DND-41 (cell line): ENCODE results near the gene CXXC4.

ENCODE experiments used
- ATAC-seq: fragments of 200-7000 bp; cut with Tn5 transposase; 3 replicates; pipeline ENCODE4 v1.9.1; 2021; ENCODE audit warnings: low read depth; ENCODE audit not compliant: insufficient read depth
- DNase-seq: peaks from one replicate; pipeline ENCODE4 v3.0.0-alpha.2; 2020
- H2AFZ ChIP-seq: 2 replicates; pipeline ENCODE4 v1.6.0; 2012; ENCODE audit warnings: low read depth, low read length
- H3K27ac ChIP-seq: 2 replicates; pipeline ENCODE4 v1.5.1; 2012; ENCODE audit warnings: low read length, inconsistent platforms
- H3K27me3 ChIP-seq: fragments of 200-600 bp; sonication (generic); 2 replicates; pipeline ENCODE4 v1.6.0; 2012; ENCODE audit warnings: low read length, mild to moderate bottlenecking, inconsistent platforms; ENCODE audit not compliant: insufficient read depth, poor library complexity
- H3K36me3 ChIP-seq: 2 replicates; pipeline ENCODE4 v1.5.1; 2012; ENCODE audit warnings: low read length, inconsistent platforms; ENCODE audit not compliant: insufficient read depth
- H3K4me1 ChIP-seq: 2 replicates; pipeline ENCODE4 v1.5.1; 2012; ENCODE audit warnings: mild to moderate bottlenecking, low read length; ENCODE audit not compliant: insufficient read depth
- H3K4me2 ChIP-seq: 2 replicates; pipeline ENCODE4 v1.6.0; 2012; ENCODE audit warnings: mild to moderate bottlenecking, moderate library complexity, low read length, inconsistent platforms; ENCODE audit not compliant: insufficient read depth
- H3K4me3 ChIP-seq, 2 experiments: fragments of 200-600 bp in 1 of 2; shearing (Covaris generic) in 1 of 2; 2 replicates each; pipeline ENCODE4 v1.5.1; 2012 to 2016; ENCODE audit warnings: inconsistent platforms in 2 of 2, low read length in 2 of 2, mild to moderate bottlenecking in 2 of 2, low read depth in 1 of 2, moderate library complexity in 1 of 2
- H3K79me2 ChIP-seq: 2 replicates; pipeline ENCODE4 v1.6.0; 2012; ENCODE audit warnings: low read length, inconsistent platforms; ENCODE audit not compliant: insufficient read depth
- H3K9ac ChIP-seq: 2 replicates; pipeline ENCODE4 v1.6.0; 2012; ENCODE audit warnings: low read depth, mild to moderate bottlenecking, inconsistent platforms, low read length, moderate library complexity
- H3K9me3 ChIP-seq: 2 replicates; pipeline ENCODE4 v1.5.1; 2012; ENCODE audit warnings: low read length, moderate library complexity, mild to moderate bottlenecking, inconsistent platforms; ENCODE audit not compliant: insufficient read depth, severe bottlenecking
- H4K20me1 ChIP-seq: 2 replicates; pipeline ENCODE4 v1.6.0; 2012; ENCODE audit warnings: low read length; ENCODE audit not compliant: insufficient read depth
- CTCF ChIP-seq: IDR thresholded peaks from 2 replicates; pipeline ENCODE4 v1.5.1; 2012; ENCODE audit warnings: borderline replicate concordance, low read length, moderate library complexity, mild to moderate bottlenecking; ENCODE audit not compliant: poor library complexity, severe bottlenecking; ENCODE audit errors: extremely low read depth
- EZH2 ChIP-seq: IDR thresholded peaks from 3 replicates; pipeline ENCODE4 v1.6.1; 2012; ENCODE audit warnings: borderline replicate concordance, low read depth, mild to moderate bottlenecking, moderate library complexity, low read length, inconsistent platforms; ENCODE audit not compliant: severe bottlenecking

Gene CXXC4

GRCh38 chr4:104507112-104507511 lies 12.4 kb upstream of the CXXC4 start:
- H3K4me1 ChIP-seq = no peaks in the 10 kb centered on the region
- TF ChIP-seq EZH2 = no peak
- no peak for TF ChIP-seq CTCF
- H3K27ac ChIP-seq = no peak overlapping the region
- no peak overlapping the region for H3K9ac ChIP-seq
- no peak overlapping the region for H2AFZ ChIP-seq
- no peak overlapping the region for H3K4me3 ChIP-seq
- H4K20me1 ChIP-seq = no peaks in the 10 kb centered on the region
- ATAC-seq = no peak
- no peaks in the 10 kb centered on the region for H3K9me3 ChIP-seq
- no peak for DNase-seq
- H3K4me2 ChIP-seq = no peak overlapping the region
- no peaks in the 10 kb centered on the region for H3K27me3 ChIP-seq
- H3K79me2 ChIP-seq = no peaks in the 10 kb centered on the region
- H3K36me3 ChIP-seq = no peaks in the 10 kb centered on the region

- H3K4me1 ChIP-seq = no peaks in the 10 kb centered on the region
- no peak overlapping the region for H3K4me3 ChIP-seq
- TF ChIP-seq EZH2 (no peak), CTCF (no peak)
- no peaks in the 10 kb centered on the region for H3K9me3 ChIP-seq
- no peak for ATAC-seq
- no peak overlapping the region for H3K4me2 ChIP-seq
- H4K20me1 ChIP-seq = no peaks in the 10 kb centered on the region
- no peak for DNase-seq
- no peak overlapping the region for H3K27ac ChIP-seq
- H3K27me3 ChIP-seq = no peaks in the 10 kb centered on the region
- no peak overlapping the region for H2AFZ ChIP-seq
- H3K79me2 ChIP-seq = no peaks in the 10 kb centered on the region
- H3K36me3 ChIP-seq = no peaks in the 10 kb centered on the region
- no peak overlapping the region for H3K9ac ChIP-seq
Observed at GRCh38 chr4:104504536-104504935, 9.8 kb upstream of the CXXC4 start.

- H3K27ac ChIP-seq = no peak overlapping the region
- no peak overlapping the region for H3K4me2 ChIP-seq
- H3K4me1 ChIP-seq = no peaks in the 10 kb centered on the region
- no peak for DNase-seq
- no peaks in the 10 kb centered on the region for H4K20me1 ChIP-seq
- H3K9ac ChIP-seq = no peak overlapping the region
- no peaks in the 10 kb centered on the region for H3K9me3 ChIP-seq
- no peaks in the 10 kb centered on the region for H3K27me3 ChIP-seq
- ATAC-seq = no peak
- no peak overlapping the region for H3K4me3 ChIP-seq
- H3K36me3 ChIP-seq = no peaks in the 10 kb centered on the region
- TF ChIP-seq EZH2 (no peak), CTCF (no peak)
- no peaks in the 10 kb centered on the region for H3K79me2 ChIP-seq
- H2AFZ ChIP-seq = no peak overlapping the region
Observed at GRCh38 chr4:104502471-104502870, 7.8 kb upstream of the CXXC4 start.

GRCh38 chr4:104501290-104501689 lies 6.6 kb upstream of the CXXC4 start:
- Histone ChIP-seq H3K4me1 (no peaks in the 10 kb centered on the region), H3K36me3 (no peaks in the 10 kb centered on the region), H4K20me1 (no peaks in the 10 kb centered on the region), H3K4me3 (no peak overlapping the region), H3K9me3 (no peaks in the 10 kb centered on the region), H3K27me3 (no peaks in the 10 kb centered on the region), H3K79me2 (no peaks in the 10 kb centered on the region), H3K9ac (no peak overlapping the region), H3K4me2 (no peak overlapping the region), H2AFZ (no peak overlapping the region), H3K27ac (no peak overlapping the region)
- TF ChIP-seq CTCF (no peak), EZH2 (no peak)
- ATAC-seq (no peak), DNase-seq (no peak)
